ENCODE measurements around the gene MAGI1.

The MAGI1 gene

DNA sequence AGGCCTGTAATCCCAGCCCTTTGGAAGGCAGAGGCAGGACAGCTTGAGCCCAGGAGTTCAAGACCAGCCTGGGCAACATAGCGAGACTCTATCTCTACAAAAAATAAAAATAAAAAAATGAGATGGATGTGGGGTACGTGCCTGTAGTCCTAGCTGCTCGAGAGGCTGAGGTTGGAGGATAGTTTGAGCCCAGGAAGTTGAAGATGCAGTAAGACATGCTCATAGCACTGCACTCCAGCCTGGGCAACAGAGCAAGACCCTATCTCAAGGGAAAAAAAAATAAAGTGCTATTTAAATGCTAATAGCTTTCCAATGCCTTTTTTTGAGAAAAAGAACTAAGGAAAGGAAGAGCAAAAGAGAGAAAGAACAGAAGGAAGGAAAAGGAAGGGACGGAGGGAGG lies 94.5 kb downstream of the MAGI1 start:
- no peak for DNase-seq (ENCODE audit: low spot score)

GRCh38 chr3:65939801-65940246 lies 98.9 kb downstream of the MAGI1 start:
- DNase-seq (ENCODE audit: low spot score): no peak

GRCh38 chr3:65939184-65939583 lies 99.5 kb downstream of the MAGI1 start:
- DNase-seq (ENCODE audit: low spot score): no peak

DNA sequence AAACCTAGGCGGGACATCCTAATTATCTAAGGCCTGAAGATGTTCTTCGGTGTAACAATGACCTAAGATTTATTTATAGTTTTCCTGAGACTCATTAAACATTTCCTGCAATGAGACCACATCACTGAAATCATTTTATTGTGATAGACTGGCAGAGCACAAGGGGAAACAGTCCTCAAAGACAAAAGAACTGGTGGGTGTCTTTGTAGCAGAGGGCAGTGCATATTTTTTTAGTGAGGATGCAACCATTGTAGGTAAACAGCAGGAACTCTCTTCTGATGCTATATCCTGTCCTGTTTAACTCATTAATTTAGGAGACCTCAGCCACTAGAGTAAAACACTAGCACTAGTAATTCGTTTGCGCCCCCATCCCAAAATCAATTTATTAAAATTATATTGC lies 100.0 kb downstream of the MAGI1 start:
- DNase-seq (ENCODE audit: low spot score): no peak

GRCh38 chr3:65938147-65938546 lies 100.6 kb downstream of the MAGI1 start:
- no peak for DNase-seq (ENCODE audit: low spot score)

DNA sequence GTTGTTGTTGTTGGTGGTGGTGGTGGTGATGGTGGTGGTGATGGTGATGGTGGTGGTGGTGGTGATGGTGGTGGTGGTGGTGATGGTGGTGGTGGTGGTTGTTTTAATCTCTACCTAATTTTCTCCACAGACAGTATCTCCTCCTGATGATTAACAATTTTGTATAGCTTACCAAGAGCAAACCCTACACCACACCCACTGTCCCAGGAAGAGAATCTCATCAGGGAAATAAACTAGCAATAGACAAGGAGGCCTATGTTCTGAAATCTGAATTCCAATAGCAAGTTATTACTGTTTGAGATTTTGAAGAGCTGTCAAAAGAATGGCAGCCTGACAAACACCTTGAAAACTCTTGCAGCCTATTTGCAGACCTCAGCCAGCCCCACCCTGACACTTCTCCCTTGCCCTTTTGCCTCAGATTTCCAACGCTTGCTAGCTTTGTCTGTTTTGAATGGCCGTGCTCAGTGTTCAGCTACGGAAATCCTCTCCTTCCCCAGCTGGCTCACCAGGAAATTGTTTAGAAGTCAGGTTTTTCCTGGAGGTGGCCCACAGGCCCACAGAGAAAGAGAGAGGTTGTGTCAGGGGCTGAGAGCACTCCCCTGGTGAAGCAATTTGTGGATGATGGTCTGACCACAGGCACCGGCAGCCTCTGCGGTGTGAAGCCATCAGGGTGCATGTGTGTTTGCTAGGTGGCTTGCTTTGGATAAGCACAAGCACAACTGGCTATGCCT lies 101.6 kb downstream of the MAGI1 start:
- DNase-seq (ENCODE audit: low spot score): no peak

DNA sequence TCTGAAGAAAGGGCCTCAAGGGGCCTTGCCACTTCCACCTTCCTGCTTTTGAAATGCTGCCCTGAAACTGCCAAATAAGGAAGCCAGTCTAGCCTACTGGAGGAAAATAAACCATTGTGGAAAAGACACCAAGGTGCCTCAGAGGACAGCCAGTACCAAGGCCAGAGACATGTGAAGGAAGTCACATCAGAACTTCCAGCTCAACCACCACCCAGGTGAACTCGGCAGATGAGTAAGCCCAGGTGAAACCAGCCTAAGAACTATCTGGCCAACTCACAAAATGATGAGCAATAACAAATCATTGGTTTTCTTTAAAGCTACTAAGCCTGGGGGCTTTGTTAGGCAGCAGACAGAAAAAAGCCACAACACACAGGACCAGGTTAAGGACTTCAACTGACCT lies 103.0 kb downstream of the MAGI1 start:
- DNase-seq (ENCODE audit: low spot score): no peak

DNA sequence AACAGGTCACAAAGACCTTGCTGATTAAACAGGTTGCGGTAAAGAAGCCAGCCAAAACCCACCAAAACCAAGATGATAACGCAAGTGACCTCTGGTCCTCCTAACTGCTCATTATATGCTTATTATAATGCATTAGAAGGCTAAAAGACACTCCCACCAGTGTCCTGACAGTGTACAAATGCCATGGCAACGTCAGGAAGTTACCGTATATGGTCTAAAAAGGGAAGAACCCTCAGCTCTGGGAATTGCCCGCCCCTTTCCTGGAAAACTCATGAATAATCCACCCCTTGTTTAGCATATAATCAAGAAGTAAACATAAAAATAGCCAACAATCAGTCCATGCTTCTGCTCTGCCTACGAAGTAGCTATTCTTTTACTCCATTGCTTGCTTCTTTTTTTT lies 108.1 kb downstream of the MAGI1 start:
- no peak for DNase-seq (ENCODE audit: low spot score)

- no peak for DNase-seq (ENCODE audit: low spot score)
Observed at GRCh38 chr3:65928110-65928509, 110.6 kb downstream of the MAGI1 start.

DNA sequence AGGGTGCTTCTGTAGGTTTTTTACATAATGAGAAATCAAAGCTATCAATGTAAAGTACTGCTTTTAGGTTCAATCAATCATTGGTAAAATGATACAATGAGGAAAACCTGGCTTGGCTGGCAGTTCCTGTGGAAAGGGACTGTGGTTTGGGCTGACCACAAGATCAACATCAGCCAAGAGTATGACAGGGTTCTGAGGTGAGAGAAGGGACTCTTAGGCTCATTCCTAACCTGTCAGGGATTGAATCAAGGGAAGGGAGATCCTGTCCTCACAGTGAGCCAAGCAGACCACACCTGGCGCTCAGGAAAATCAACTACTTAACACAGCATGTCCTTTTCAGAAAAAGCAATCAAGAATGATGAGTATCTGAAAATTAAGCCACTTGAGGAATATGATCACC lies 111.1 kb downstream of the MAGI1 start:
- DNase-seq (ENCODE audit: low spot score): no peak

DNA sequence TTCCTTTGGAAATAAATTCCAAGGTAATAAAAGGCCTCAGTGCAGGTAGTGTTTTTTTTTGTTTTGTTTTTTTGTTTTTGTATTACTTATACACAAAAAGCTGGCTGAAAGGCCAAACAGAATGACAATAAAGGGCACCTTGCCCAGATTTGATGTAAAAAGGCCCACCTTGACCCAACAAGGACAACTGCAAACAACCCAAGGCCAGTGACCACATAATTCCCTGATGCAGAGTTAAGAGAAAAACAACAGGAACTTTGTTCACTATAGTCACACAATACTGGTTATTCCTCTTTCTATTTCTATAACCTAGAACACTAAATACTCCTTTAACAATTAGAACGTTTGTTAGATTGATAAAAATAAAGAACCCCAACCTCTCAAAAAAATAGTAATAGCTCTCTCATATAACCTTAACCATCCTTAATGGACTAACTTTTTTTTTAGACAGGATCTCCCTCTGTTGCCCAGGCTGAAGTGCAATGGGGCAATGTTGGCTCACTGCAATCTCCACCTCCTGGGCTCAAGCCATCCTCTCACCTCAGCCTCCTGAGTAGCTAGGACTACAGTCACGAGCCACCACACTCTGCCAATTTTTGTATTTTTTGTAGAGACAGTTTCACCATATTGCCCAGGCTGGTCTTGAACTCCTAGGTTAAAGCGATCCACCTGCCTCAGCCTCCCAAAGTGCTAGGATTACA lies 113.3 kb downstream of the MAGI1 start:
- DNase-seq (ENCODE audit: low spot score): no peak

DNA sequence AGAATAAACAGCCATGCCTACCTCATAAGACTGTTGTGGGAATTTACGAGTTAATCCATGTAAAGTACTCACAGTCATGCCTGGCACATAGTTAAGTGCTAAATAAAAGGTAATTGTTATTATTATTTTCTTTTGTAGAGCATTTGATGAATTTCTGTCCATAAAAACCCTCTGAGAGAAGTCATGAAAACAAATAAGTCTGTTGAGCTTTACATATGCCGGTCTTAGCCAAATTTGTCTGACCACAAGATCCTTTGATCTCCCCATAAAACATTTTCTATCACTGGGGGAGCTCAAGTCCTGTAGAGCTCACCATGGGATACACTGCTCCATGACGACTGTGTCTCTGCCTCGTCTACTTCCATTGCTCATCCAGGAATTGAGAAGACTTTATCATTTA lies 114.0 kb downstream of the MAGI1 start:
- no peak for DNase-seq (ENCODE audit: low spot score)

DNA sequence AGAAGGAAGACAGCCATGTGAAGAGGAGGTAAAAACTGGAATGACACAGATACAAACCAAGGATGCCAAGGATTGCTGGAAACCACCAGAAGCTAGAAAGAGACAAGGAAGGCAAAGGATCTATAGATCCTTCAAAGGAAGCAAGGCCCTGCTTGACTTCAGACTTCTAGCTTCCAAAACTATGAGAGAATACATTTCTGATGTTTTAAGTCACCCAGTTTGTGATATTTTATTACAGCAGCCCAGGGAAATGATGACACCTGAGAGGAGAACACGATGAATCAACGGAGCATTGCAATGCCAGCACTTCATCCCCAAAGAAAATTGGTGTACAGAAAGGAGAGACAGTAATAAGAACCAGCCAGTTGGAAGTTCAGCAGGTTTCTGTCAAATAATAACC lies 116.3 kb downstream of the MAGI1 start:
- DNase-seq (ENCODE audit: low spot score): no peak

DNA sequence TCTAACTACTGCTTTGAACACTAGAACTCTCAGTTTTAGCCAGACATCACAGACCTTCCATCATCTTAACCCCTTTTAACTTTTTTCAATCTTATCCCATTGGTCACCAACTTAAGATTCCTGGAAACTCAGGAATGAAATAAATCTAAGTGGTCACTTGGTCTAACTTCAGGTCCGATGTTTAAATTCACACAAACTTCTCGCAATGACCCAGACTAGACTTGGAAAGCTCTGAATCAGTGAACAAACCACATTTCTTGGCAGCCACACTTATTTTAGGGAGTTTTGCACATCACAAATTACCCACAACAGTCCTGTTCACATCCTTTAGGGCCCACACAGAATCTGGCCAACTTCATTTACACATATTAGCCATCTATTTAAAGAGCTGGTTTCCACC lies 118.9 kb downstream of the MAGI1 start:
- DNase-seq (ENCODE audit: low spot score): no peak

DNA sequence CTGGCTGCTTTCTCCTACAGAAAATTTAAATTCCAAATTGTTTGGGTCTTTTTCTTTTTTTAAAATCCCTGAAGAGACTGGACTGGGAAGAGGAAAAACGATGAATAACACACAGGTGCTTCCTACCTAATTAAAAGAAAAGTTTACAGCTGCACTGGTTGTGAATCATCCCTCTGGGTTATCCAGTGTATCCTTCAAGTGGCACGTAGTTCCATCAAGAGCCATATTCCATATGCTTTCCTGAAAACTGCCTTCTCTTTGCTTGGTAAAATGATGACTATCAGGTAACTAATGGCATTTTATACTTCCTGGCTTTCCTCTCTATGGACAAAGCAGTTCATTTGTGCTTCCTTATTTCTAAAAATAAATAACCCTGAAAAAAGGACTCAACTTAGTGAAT lies 123.2 kb downstream of the MAGI1 start:
- DNase-seq (ENCODE audit: low spot score): no peak

- no peak for DNase-seq (ENCODE audit: low spot score)
Observed at GRCh38 chr3:65914740-65915367, 123.9 kb downstream of the MAGI1 start.

DNA sequence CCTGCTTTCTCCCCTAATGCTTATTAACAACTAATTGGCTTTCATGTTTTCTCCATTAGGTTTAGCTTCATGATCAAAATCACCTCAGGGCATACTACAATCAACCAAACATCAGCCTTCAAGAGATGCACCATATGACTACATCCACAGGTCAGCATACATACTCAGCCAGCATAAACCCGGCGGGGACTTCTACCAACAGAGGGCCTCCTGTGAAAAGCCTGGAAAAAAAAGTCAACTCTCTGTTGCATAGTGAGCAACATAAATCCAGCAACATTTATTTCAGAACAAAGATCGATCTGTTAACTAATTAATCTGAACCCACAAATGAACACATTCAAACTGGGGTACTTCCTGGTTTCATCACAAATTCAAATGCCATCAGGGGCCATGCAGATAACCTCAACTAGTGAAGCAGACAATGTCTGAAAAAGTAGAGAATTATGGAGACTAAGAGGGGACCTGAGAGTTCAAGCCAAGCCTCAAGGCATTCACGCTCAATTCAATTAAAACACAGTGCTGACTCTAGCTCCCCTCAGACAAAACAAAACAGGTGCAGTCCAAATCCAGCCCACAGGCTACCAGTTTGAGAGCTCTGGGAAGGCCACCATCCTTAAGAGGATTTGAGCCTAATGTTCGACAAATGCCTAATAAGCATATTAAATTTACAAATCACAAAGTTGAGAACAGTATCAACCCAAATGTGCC lies 124.5 kb downstream of the MAGI1 start:
- DNase-seq (ENCODE audit: low spot score): no peak

DNA sequence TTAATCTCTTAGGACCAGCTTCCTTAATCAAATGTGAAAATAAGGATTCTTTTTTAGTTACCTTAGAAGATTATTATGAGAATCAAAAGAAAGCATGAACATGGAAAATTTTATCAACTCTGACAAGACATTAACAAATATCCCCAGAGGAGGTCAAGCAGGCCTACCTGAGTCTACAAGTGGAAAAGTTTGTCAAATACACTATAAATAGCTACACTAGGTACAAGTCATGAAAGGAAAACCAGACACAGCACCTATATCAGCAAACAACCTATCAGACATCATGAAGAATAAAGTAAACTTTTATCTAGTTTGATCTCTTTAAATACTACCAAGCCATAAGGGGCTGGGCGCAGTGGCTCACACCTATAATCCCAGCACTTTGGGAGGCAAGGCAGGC lies 126.1 kb downstream of the MAGI1 start:
- no peak for DNase-seq (ENCODE audit: low spot score)

- no peak for DNase-seq (ENCODE audit: low spot score)
Observed at GRCh38 chr3:65908588-65908987, 130.1 kb downstream of the MAGI1 start.

GRCh38 chr3:65907232-65908130 lies 131.2 kb downstream of the MAGI1 start:
- DNase-seq (ENCODE audit: low spot score): no peak

DNA sequence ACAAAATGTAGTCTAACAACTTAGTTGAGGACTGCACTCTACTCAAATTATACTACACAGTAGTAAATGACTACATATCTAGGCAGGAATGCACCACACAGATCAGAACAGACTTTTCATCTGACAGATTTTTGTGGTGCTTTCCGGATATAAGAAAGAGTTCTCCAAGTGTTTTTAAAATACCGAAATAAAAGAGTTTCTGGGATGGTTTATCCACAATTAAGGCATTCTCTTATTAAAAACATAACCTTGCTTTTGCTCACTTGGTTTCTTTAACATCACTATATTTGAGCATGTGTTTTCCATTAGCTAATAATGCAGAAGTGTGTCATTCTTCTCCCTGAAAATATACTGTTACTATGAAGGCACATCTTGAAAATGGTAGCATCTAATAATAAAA lies 132.9 kb downstream of the MAGI1 start:
- DNase-seq (ENCODE audit: low spot score): no peak

DNA sequence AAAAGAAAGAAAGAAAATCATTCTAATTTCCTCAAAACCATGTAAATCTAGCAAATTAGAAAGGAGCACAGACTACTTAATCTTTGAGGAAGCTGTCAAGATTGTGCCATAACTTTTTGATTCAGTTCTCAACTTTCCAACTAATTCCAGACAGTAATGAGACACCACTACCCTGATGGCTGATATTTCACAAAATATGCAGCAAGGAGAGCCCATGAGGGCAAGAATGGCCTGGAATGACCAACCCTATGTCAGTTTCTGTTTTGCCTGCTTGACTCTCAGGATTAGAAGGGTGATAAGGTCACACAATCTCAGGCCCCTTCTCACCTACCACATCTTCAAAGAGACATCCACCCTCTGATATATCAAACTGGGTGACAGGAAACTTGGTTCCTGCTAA lies 134.7 kb downstream of the MAGI1 start:
- DNase-seq (ENCODE audit: low spot score): no peak

Measured in hepatic stellate cell (primary cell).